Activated naive CD4-positive, alpha-beta T cell (primary cell): ENCODE measurements around the gene PPP1R11.
A peak's percentile ranks its signal among the peaks of the same experiment; 100 is the strongest.
"Not testable (repeated sequence)": the region's sequence is repeated elsewhere in the genome, so short reads cannot be mapped to it uniquely, and the experiment has no call there.

ENCODE experiments used
- DNase-seq, 4 experiments: peaks; one replicate each; lab custom pipeline; 2025; lab: John Stamatoyannopoulos, UW

The PPP1R11 gene

DNA sequence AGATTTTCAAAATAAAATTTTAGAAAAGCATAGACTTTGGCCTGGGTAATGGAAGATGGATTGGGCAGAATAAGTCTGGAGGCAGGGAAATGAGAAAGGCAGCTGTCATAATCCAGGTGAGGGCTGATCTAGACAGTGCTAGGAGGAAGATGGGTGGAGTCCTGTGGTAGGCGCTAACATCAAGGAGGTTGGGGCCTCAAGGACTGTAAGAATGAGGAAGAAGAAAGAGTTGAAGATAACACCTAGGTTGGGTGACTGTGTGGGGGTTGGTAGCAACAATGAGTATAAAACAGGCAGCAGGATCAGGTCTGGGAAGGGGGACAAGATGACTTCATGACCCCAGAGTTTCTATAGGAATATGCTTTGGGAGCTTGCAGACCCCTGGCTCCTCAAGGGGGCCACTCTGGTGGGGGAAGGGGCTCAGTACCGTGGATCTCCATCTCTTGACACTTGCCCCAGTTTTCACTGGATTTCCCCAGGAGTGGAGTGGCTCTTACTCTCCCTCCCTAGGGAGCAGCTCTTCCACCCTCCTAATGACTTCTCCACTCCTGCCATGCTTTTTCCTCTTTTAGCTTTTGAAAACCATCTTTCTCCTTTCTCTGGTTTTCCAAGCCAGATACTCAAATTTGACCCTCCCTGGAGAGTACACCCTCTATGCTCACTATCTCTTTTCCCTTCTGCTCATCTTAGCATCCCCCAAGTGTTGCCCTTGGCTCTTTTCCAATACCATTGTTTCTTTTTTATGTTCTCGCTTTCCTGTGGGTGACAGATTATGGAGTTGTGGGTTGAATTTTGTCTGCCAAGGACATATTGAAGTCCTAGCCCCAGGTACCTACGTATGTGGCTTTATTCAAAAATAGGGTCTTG lies 31.1 kb downstream of the PPP1R11 start:
- DNase-seq, result no peak

DNA sequence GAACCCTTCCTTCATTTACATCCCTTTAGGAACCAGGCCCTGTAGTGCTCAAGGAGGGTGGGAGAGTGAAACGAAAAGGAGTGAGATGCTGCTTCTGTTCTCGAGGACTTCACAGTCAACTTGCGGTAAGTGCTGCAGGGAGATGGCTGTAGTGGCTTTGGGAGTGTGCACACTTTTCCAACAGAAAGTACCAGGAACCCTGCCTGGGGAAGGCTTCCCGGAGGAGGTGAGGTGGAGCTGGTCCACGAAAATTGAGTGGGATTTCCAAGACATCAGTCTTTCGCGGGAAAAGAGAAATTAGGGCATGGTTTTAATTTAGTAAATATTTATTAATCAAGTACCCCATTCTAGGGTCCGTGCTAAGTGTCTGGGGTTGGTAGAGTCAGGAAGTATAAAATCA lies 33.2 kb downstream of the PPP1R11 start:
- no peak for DNase-seq

DNA sequence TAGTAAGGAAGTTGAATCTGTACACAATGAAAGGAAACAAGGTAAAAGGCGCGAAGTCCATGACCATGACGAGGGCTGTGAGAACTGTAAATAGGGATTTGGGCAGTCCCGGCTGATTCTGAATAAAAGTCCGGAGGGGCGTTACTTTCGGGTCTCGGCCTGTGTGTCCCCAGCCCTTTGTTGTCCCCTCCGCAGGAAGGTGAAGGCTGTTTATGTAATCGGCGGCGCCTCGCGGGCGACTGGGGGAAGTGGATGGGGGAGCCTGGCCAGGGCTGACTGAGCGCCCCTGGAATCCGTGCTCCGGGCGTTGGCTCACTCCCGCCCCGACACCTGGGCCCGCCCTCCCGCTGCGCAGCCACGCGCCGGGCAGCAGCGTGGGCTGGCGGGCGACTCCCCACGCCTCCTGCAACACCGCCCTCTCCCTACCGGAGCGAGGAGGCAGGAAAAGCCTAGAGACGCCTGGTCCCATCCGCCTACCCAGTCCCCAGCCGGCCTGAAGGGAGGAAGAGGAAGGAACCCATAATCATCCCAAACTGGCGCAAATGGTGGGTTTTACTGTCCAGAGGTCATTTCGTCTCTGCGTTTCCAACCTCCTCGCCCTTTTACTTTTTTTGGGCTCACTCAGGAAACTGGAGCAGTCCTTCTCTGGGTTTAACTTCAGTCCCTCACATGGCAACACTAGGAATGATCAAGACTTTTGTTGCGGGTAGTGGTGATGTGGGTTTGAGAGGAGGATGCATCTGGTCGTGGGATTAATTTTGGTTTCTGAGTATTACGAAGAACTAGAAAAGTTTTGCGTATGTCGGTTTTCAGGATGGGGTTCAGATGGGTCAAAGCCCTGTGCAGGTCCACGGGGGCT lies 33.8 kb downstream of the PPP1R11 start:
- DNase-seq, result peak in 1 of 4 experiments; percentile 7

DNA sequence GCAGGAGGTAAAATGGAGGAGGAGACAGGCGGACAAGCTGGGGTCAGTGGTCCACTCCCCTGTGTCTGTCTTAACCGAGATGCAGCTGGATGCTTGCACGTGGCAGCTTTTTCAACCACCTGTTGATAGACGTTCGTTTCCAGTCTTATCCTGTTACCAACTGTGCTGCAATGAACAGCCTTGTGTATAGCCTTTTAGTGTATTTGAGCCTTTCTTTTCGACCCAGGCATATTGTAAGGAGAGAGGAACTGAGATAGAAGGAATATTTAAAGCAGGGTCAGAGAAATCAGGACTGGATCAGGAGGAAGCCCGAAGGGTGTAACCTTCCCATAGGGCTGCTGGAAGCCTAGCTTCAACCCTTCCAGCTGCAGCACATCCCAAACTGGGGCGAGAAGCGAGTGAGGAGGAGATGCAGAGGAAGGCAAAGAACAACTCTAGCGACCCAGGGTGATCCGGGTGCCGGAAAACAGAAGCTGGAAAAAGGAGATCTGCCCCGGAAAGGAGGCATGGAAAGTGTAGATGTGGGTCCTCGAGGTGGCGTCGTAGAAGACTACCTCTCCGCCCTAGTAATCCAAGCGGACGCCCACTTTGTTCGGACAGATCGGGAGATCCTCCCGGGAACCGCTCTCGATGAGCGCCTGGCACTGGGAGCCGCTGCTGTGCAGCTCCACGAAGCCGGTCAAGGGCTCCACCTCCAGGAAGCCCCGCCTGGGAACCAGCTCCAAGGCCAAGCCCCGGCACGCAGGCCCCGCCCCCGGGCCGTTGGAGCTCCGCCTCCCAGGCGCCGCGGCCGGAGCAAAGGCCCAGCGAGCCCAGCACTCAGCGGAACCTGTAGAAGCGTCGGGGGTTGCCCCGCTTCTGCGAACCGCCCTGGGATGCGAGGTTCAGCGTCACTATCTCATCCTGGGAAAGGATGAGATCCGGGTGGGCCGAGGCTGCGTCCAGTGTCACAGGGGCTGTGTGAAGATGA lies 34.7 kb downstream of the PPP1R11 start:
- peak; percentile 18 to 47 (median 24) for DNase-seq

DNA sequence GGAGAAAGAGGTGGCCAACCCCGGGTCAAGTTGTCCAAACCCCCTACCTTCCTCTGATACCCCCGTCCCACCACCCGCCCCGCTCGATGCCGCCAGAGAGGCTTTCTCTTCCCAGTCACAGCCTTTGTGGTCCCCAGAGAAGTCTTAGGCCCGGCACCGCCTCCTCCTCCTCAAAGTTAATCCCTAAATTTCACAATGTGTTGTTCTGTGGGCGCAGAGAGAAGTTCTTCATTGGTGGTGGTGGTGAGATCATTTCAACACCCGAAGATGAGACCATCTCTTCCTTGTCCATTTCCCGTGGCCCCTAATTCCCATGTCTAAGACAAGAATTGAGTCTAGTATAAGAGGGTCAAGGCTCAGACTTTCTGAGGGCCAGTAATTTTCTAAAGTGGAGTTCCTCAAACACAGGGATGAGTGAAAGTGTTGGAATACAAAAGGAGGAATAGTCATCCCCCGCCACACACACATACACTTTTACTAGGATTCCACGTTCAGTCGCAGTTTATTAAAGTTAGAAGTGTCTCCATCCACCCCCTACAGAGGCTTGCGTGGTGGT lies 35.5 kb downstream of the PPP1R11 start:
- DNase-seq, result no peak

DNA sequence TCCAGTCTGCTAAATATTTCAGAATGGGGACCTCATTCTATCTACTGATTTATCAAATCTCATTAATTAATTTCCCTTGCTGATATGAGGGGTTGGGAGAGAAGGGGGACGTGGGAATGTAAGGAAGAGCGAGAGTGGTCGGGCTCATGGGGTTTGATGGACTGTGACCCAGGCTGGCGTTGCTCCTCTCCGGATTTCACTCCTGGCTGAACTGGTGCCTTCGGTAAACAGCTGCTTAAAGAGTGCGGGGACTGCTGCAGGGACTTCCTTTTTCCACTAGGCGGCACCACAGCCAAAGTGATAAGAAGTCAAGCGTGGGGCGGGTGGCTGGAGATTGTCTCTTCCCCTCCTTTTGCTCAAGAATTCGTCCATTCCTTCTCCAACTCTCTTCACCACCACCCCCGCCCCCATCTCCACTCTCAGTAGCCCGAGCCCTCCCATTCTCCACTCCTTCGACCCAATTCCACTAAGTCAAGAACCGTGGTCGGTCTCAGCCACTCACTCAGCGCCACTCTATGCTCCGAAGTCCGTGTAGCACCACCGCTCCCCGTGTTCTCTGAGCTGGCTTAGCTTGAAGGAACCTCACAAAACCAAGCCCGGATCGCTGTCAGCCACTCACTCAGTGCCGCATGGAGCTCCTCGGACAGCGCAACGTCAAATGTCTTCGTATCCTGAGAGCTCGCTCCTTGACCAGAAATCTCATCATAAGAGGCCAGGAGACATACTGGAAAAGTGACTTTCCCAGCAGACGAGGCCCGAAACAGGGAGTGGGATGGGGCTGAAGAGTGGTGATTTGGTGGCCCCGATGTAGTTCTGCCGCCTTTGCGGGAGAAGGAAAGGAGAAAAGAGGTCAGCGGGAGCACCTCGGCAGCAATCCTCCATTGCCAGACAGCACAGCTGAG lies 36.2 kb downstream of the PPP1R11 start:
- peak; percentile 43 to 72 (median 62) for DNase-seq

DNA sequence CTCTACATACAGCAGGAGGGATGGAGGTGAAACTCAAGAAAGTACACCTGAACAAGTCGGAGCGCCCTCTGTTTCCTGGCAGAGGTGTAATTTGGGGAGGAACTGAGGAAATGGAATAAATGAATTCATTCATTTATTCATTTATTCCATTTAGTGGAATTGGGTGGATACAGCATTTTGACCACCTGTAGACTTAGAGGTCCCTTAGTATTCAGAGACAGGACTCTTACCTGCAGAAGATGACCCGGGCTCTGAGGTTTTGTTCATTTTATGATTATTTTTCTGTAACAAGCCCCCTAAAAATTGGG lies 36.8 kb downstream of the PPP1R11 start:
- no peak for DNase-seq

DNA sequence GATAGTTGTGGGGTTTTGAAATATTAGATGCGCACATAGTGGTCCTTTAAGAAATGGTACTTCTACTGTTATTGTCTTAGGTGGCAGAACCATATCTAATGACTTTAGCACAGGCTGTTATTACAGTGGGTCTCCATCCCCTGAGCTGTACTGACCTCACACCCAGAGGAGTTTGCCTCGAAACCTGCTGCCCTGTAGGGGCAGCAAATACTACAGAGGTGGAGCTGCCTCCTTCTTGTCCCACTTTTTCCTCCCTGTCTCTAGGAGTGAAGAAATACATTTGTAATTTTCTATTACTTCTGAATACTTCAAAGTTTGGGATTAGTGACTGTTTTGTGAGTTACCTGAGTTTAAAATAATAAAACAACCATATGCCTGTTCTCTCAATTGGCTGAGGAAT lies 37.7 kb downstream of the PPP1R11 start:
- DNase-seq, result no peak

DNA sequence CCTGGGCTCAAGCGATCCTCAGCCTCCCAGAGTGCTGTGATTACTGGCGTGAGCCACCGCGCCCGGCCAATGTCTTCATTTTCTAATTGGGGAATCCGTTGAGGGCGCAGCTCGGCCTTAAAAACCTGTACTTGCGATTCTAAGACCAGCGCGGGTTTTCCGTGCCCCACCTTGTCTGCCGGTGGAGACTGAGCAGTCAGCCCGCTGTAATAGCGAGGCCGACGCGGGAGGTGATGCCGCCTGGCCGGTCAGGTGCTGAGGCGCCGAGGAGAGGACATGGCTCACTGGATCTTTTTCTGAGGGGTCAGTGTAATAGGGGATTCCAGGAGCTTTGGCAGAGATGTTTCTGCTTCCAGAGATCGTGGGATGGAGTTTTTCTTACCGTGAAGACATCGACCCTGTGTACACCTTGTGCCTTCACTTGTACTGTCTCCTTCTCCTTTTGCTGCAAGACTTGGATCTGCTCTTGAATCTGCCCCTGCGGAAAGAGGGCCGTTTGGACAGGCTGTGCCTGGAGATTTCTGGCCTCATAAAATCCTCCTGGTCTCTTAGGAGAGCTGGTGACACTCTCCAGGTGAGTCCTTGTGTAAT lies 44.4 kb downstream of the PPP1R11 start:
- DNase-seq, result no peak

DNA sequence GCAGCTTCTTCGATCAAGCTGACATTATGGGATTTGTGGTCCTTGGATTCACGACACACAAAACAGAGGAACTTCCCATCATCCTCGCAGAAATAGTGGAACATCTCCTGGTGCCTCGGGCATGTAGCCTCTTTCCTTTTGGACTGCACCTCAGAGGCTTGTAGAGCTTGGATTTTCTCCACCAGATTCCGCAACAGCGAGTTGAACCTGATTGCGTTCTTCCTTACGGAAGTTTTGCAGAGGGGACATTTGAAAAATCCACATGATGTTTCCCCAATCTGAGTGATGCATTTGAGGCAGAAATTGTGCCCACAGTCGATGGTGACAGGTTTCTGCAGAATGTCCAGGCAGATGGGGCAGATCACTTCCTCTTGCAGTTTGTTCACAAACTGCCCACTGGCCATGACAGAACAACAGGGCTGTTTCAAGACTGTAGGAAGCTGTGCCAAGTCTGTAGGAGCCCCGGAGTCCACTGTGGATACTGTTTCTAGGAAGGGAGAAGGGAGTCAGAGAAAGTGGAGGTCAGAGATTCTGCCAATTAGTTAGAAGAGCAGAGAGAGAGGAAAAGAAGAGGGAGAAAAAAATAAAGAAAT lies 45.5 kb downstream of the PPP1R11 start:
- DNase-seq, result no peak

DNA sequence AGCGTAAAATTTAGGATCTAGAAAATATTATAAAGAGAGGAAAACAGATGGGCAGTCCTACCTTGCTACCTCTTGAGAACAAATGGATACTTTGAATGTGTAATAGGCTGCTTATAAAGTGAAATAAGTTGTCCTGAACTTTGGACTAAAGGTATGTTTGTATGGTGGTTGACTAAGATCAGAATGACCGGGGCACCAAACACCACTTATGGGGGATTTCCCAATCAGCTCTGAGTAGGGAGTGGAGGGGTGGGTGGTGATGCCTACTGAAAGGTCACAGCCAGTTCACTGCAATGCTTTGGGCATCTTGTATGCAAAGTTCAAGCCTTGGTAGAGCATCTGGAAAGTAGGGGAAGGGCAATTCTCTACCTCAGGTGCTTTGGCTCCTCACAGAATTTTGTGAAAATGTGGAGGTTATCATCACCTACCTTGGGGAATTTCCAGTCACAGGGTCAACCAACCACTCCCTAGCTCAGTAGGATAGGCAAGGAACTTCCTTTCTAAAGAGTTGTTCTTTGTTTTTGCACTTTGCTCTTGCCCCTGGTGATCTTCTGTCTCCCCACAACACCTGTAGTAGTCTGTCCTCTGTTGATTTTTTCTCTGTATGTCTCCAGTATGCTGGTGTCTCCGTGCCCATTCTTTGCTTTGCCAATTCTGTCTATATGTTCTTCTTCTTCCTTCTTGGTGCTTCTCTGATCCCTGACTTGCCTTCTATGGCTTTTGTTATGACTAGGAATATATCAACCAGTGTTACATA lies 46.2 kb downstream of the PPP1R11 start, which contains the start of gene TRIM31:
TRIM31 (minus strand) TSS at position 88 of the 757 bp plus-strand sequence. CDS start 285 bp downstream, outside the sequence.
- DNase-seq, result no peak

DNA sequence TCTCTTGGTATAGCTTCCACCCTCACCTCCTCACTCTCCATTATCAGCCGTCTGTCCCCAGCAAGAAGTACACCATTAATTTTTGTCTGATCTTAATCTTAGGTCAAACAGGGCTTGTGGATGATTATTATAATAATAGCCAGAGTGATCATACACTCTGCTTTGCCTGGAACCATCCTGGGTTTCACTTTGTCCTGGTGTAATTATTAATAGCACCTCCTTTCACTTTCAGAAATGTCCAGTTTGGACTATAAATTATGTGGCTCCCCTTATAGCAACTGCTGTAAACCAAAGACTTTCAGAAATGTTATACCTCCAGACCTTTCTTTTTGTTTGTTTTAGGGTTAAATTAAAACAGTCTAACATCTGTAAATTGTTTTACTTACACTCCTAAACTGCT lies 46.8 kb downstream of the PPP1R11 start:
- no peak for DNase-seq

DNA sequence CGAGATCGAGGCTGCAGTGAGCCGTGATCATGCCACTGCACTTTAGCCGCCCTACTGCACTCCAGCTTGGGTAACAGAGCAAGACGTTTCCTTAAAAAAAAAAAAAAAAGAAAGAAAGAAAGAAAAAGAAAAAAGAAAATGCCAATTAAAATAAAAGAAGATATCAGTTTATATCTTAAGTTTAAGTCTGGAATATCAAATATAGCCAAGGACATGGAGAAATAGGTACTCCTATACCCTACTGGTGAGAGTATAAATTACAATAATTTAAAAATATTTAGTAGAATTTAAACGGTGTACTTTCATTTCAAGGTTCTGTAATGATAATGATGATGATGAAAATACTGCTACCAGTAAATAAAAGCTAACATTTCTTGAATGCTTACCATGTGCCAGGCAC lies 49.7 kb downstream of the PPP1R11 start:
- DNase-seq, result no peak

DNA sequence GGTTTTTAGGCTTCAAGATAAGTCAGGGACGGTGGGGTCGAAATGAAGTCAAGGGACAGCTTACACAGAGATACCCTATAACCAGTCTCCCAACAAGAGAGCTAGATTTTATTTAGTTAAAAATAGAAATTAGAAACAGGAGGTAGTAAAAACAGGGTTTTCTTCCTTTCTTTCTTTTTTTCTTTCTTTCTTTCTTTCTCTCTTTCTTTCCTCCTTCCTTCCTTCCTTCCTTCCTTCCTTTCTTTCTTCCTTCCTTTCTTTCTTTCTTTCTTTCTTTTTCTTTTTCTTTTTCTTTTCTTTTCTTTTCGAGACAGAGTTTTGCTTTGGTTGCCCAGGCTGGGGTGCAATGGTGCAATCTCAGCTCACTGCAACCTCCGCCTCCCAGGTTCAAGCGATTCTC lies 51.7 kb downstream of the PPP1R11 start:
- DNase-seq, result not testable (repeated sequence)
